Activated CD8-positive, alpha-beta memory T cell treated with anti-CD3 and anti-CD28 coated beads, Interleukin-2, amount 10 ng/mL, durations not matched to agents 7 days and 5 days (primary cell): ENCODE results near the gene ZNF91. TPM values are rescaled to one million over a fixed set of nuclear protein-coding genes. Genes with fewer than 3 reads are reported as not detected.
"Not testable (repeated sequence)": the region's sequence is repeated elsewhere in the genome, so short reads cannot be mapped to it uniquely, and the experiment has no call there.

Experiments used
- ATAC-seq: fragments of 150-1000 bp; cut with Tn5 transposase; one replicate; pipeline ENCODE4 v1.10.0; 2021; ENCODE audit warnings: moderate library complexity
- CTCF ChIA-PET: fragments of 350-600 bp; sonication (Branson Sonifier 250); formaldehyde crosslinking; loops from one replicate; lab custom pipeline; 2021; ENCODE audit warnings: antibody characterized with exemption; lab: Charles Lee
- DNase-seq: peaks from one replicate; pipeline ENCODE4 v3.0.0-alpha.2; 2020
- H3K27ac Mint-ChIP-seq: one replicate; pipeline ENCODE4 v1.8.0; 2021; ENCODE audit warnings: mild to moderate bottlenecking, mixed read lengths
- H3K27me3 Mint-ChIP-seq: one replicate; pipeline ENCODE4 v1.8.0; 2021; ENCODE audit warnings: mixed read lengths
- H3K36me3 Mint-ChIP-seq: one replicate; pipeline ENCODE4 v1.8.0; 2021; ENCODE audit warnings: mild to moderate bottlenecking, mixed read lengths
- H3K4me1 Mint-ChIP-seq: one replicate; pipeline ENCODE4 v1.8.0; 2021; ENCODE audit warnings: mixed read lengths
- H3K4me3 Mint-ChIP-seq: one replicate; pipeline ENCODE4 v1.8.0; 2021; ENCODE audit warnings: mild to moderate bottlenecking, moderate library complexity, mixed read lengths
- H3K9me3 Mint-ChIP-seq: one replicate; pipeline ENCODE4 v1.8.0; 2022; ENCODE audit warnings: low read depth, mixed read lengths
- total RNA-seq, 2 experiments: library from RNA; stranded (reverse); gene quantifications; one replicate each; pipeline ENCODE4 v1.2.3, GENCODE V29; 2021

ZNF91 gene
- total RNA-seq, 2 experiments from 2014 or later, result 23.6 to 35.7 TPM

GRCh38 chr19:23343434-23344010, 51.7 kb downstream of the ZNF91 start:
- CTCF ChIA-PET, result no interaction called here
- H3K36me3 Mint-ChIP-seq, result peaks cover 75% of the 10 kb centered on the region
- H3K27ac Mint-ChIP-seq, result no peak overlapping the region
- peaks cover 50% of the 10 kb centered on the region for H3K9me3 Mint-ChIP-seq
- H3K27me3 Mint-ChIP-seq, result no peaks in the 10 kb centered on the region
- H3K4me1 Mint-ChIP-seq, result no peaks in the 10 kb centered on the region
- no peak overlapping the region for H3K4me3 Mint-ChIP-seq
- ATAC-seq (no peak), DNase-seq (no peak)

- H3K36me3 Mint-ChIP-seq, result peaks cover 40% of the 10 kb centered on the region
- no peak overlapping the region for H3K27ac Mint-ChIP-seq
- DNase-seq (no peak), ATAC-seq (no peak)
- H3K9me3 Mint-ChIP-seq, result peaks cover 42% of the 10 kb centered on the region
- H3K27me3 Mint-ChIP-seq, result no peaks in the 10 kb centered on the region
- CTCF ChIA-PET, result no interaction called here
- H3K4me1 Mint-ChIP-seq, result no peaks in the 10 kb centered on the region
- no peak overlapping the region for H3K4me3 Mint-ChIP-seq
Observed at GRCh38 chr19:23328211-23328610, 67.1 kb downstream of the ZNF91 start.

- Mint-ChIP-seq H3K9me3 (peaks cover 38% of the 10 kb centered on the region), H3K36me3 (peaks cover 7% of the 10 kb centered on the region), H3K4me3 (no peak overlapping the region), H3K4me1 (no peaks in the 10 kb centered on the region), H3K27ac (no peak overlapping the region), H3K27me3 (no peaks in the 10 kb centered on the region)
- DNase-seq (no peak), ATAC-seq (no peak)
- CTCF ChIA-PET, result no interaction called here
Observed at GRCh38 chr19:23321953-23322549, 73.2 kb downstream of the ZNF91 start.

GRCh38 chr19:23321403-23321802, 73.9 kb downstream of the ZNF91 start:
- H3K4me1 Mint-ChIP-seq, H3K27me3 Mint-ChIP-seq, H3K36me3 Mint-ChIP-seq, DNase-seq, H3K27ac Mint-ChIP-seq, CTCF ChIA-PET, ATAC-seq, H3K4me3 Mint-ChIP-seq: not testable (repeated sequence)
- peaks cover 39% of the 10 kb centered on the region for H3K9me3 Mint-ChIP-seq

GRCh38 chr19:23319571-23319970, 75.7 kb downstream of the ZNF91 start:
- H3K4me1 Mint-ChIP-seq, H3K27ac Mint-ChIP-seq: not testable (repeated sequence)
- H3K9me3 Mint-ChIP-seq, result peaks cover 33% of the 10 kb centered on the region

GRCh38 chr19:23318941-23319340, 76.3 kb downstream of the ZNF91 start:
- DNase-seq, ATAC-seq, CTCF ChIA-PET, H3K27ac Mint-ChIP-seq, H3K27me3 Mint-ChIP-seq, H3K4me1 Mint-ChIP-seq, H3K4me3 Mint-ChIP-seq, H3K36me3 Mint-ChIP-seq: not testable (repeated sequence)
- peaks cover 30% of the 10 kb centered on the region for H3K9me3 Mint-ChIP-seq

More at GRCh38 chr19:23319571-23319970, 75.7 kb downstream of the ZNF91 start:
- ATAC-seq, H3K36me3 Mint-ChIP-seq, CTCF ChIA-PET, DNase-seq, H3K27me3 Mint-ChIP-seq, H3K4me3 Mint-ChIP-seq: not testable (repeated sequence)

GRCh38 chr19:23318143-23318542, 77.1 kb downstream of the ZNF91 start:
- peaks cover 24% of the 10 kb centered on the region for H3K9me3 Mint-ChIP-seq

GRCh38 chr19:23315286-23315685, 80.0 kb downstream of the ZNF91 start:
- Mint-ChIP-seq H3K27ac (no peak overlapping the region), H3K27me3 (no peaks in the 10 kb centered on the region), H3K9me3 (peaks cover 19% of the 10 kb centered on the region), H3K36me3 (peaks cover 1% of the 10 kb centered on the region), H3K4me1 (no peaks in the 10 kb centered on the region), H3K4me3 (no peak overlapping the region)
- DNase-seq (no peak), ATAC-seq (no peak)
- CTCF ChIA-PET, result no interaction called here

More at GRCh38 chr19:23318143-23318542, 77.1 kb downstream of the ZNF91 start:
- DNase-seq (no peak), ATAC-seq (no peak)
- no peak overlapping the region for H3K27ac Mint-ChIP-seq
- H3K4me3 Mint-ChIP-seq, result no peak overlapping the region
- CTCF ChIA-PET, result no interaction called here
- H3K4me1 Mint-ChIP-seq, result no peaks in the 10 kb centered on the region
- H3K27me3 Mint-ChIP-seq, result no peaks in the 10 kb centered on the region
- no peaks in the 10 kb centered on the region for H3K36me3 Mint-ChIP-seq

GRCh38 chr19:23314505-23315251, 80.6 kb downstream of the ZNF91 start:
- H3K4me3 Mint-ChIP-seq, result no peak overlapping the region
- H3K36me3 Mint-ChIP-seq, result peaks cover 1% of the 10 kb centered on the region
- DNase-seq (no peak), ATAC-seq (no peak)
- H3K27me3 Mint-ChIP-seq, result no peaks in the 10 kb centered on the region
- H3K4me1 Mint-ChIP-seq, result no peaks in the 10 kb centered on the region
- CTCF ChIA-PET, result no interaction called here
- H3K27ac Mint-ChIP-seq, result no peak overlapping the region
- H3K9me3 Mint-ChIP-seq, result peaks cover 19% of the 10 kb centered on the region

- Mint-ChIP-seq H3K9me3 (peaks cover 20% of the 10 kb centered on the region), H3K27ac (no peak overlapping the region), H3K36me3 (peaks cover 1% of the 10 kb centered on the region), H3K4me1 (no peaks in the 10 kb centered on the region), H3K27me3 (no peaks in the 10 kb centered on the region), H3K4me3 (no peak overlapping the region)
- DNase-seq (no peak), ATAC-seq (no peak)
- CTCF ChIA-PET, result no interaction called here
Observed at GRCh38 chr19:23313196-23313595, 82.1 kb downstream of the ZNF91 start.

GRCh38 chr19:23312515-23312914, 82.8 kb downstream of the ZNF91 start:
- no peaks in the 10 kb centered on the region for H3K27me3 Mint-ChIP-seq
- CTCF ChIA-PET, result no interaction called here
- peaks cover 15% of the 10 kb centered on the region for H3K9me3 Mint-ChIP-seq
- H3K4me1 Mint-ChIP-seq, result no peaks in the 10 kb centered on the region
- H3K4me3 Mint-ChIP-seq, result no peak overlapping the region
- peaks cover 1% of the 10 kb centered on the region for H3K36me3 Mint-ChIP-seq
- DNase-seq (no peak), ATAC-seq (no peak)
- no peak overlapping the region for H3K27ac Mint-ChIP-seq

GRCh38 chr19:23311551-23311950, 83.7 kb downstream of the ZNF91 start:
- peaks cover 15% of the 10 kb centered on the region for H3K9me3 Mint-ChIP-seq
- H3K4me1 Mint-ChIP-seq, result no peaks in the 10 kb centered on the region
- peaks cover 3% of the 10 kb centered on the region for H3K36me3 Mint-ChIP-seq
- CTCF ChIA-PET, result no interaction called here
- no peaks in the 10 kb centered on the region for H3K27me3 Mint-ChIP-seq
- DNase-seq, result no peak
- no peak for ATAC-seq
- no peak overlapping the region for H3K27ac Mint-ChIP-seq
- no peak overlapping the region for H3K4me3 Mint-ChIP-seq

- Mint-ChIP-seq H3K4me1 (no peaks in the 10 kb centered on the region), H3K27ac (no peak overlapping the region), H3K36me3 (peaks cover 3% of the 10 kb centered on the region), H3K27me3 (no peaks in the 10 kb centered on the region), H3K4me3 (no peak overlapping the region), H3K9me3 (peaks cover 10% of the 10 kb centered on the region)
- DNase-seq (no peak), ATAC-seq (no peak)
- CTCF ChIA-PET, result no interaction called here
Observed at GRCh38 chr19:23310729-23311211, 84.5 kb downstream of the ZNF91 start.

- ATAC-seq, result no peak
- Mint-ChIP-seq H3K27me3 (no peaks in the 10 kb centered on the region), H3K36me3 (peaks cover 3% of the 10 kb centered on the region), H3K27ac (no peak overlapping the region), H3K4me1 (no peaks in the 10 kb centered on the region), H3K4me3 (no peak overlapping the region), H3K9me3 (peaks cover 10% of the 10 kb centered on the region)
- no peak for DNase-seq
- CTCF ChIA-PET, result no interaction called here
Observed at GRCh38 chr19:23309926-23310325, 85.3 kb downstream of the ZNF91 start.
